NCI-H1092 (cell line): Measurements from ENCODE around the gene PCDH9.

Experiments
- DNase-seq: peaks from one replicate; lab custom pipeline; 2025; lab: John Stamatoyannopoulos, UW

The PCDH9 gene

DNA sequence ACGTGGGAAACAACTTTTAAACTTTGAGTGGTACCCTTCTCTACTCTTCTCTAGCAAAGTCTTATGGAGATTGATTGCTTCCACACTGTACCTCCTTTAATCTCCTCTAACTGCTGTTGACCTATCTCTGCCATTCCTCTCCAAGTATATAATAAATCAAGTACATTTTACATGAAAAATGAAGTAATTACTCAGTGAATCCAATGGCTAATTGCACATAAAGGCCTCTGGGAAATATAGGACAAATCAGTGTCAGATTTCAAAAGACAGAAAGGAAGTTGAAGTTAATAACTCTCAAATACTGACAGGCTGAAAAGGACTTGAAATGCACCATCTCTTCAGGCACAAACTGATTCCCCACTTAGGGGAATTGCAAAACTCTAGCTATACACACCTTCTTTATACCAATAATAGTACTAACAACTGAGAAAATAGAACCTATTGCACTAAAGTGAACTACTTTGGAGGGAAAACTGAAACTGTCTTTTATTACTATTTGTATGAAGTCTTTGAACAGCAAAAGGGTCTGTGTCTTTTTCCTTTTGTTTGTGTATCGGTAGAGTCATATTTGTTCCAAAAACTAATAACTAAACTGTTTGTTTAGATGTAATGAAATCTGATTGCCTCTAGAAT, 701.1 kb downstream of the PCDH9 start:
- no peak for DNase-seq

DNA sequence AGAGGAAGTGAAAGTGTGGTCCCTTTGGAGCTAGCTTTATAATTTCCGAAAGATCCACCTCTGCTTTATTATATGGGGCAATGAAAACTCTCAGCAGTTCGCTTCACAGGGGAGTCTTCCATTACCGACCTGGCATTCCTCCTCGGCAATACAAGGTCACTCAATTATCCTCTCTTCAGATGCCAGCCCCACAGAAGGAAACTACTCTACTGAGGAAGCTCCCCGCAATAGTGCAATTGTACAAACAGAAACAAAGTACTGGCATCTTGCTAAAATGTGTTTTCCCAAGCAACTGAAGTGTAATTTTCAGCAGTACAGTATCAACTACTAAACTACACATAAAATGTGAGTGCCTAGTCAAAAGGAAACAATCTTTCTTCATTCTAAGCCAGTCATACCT, 702.0 kb downstream of the PCDH9 start:
- no peak for DNase-seq

DNA sequence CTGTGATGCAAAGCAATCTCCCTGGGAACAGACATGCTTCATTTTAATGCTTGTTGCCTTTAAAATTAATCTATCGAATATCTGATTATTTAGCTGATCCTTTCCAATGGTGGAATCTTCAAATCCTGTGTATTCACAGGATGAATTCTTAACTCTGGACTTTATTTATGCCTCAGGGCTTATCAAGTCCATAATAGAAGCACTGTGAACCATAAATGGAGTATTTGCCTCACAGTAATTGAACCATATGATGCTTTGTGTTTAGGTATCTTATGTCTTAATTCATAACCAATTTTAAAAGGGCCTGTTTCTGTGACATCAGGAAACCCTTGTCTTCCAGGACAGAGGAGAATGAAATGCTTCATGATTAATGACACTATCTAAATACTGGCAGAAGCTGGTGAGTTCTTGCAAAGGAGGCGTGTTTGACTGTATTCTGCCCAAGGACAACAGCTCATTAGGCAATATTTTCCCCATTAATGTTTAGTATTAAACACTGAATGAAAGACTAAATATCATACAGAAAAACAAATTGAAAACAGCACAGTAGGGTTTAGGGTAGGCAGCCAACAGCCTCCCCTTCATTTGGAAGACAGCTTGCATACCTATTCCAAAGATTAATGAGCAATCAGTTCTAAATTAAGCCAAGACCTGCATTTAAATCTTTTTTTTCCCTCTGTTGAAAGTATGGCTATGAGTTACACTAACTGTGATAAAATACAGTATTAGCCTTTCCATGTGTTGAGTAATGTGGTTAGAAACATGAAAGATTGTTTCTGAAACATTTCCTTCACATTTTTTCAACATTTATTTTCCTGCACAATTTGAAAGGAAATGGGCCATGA, 709.4 kb downstream of the PCDH9 start:
- DNase-seq = no peak

DNA sequence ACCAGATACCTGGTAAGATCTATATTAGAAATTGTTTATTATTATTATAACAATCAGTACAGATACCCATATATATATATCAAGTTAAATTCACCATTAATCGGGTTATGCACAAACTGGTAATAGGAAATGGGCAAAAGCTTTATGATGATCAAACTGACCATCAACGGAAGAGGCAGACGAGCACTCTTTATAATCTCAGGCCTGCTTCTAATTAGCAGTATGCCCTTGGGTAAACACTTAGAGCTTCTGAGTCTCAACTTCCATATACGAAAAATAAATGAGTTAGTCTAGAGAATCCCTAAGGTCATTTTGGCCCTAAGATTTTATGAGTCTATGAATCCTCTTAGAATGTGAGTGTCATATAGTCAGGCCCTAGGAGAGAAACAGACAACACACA, 710.9 kb downstream of the PCDH9 start:
- DNase-seq = no peak

- DNase-seq = no peak
Measured at GRCh38 chr13:66518068-66518467, 712.1 kb downstream of the PCDH9 start.

GRCh38 chr13:66513728-66514127, 716.4 kb downstream of the PCDH9 start:
- no peak for DNase-seq

- DNase-seq = no peak
Measured at GRCh38 chr13:66509175-66509574, 721.0 kb downstream of the PCDH9 start.

GRCh38 chr13:66508153-66508909, 721.8 kb downstream of the PCDH9 start:
- no peak for DNase-seq

DNA sequence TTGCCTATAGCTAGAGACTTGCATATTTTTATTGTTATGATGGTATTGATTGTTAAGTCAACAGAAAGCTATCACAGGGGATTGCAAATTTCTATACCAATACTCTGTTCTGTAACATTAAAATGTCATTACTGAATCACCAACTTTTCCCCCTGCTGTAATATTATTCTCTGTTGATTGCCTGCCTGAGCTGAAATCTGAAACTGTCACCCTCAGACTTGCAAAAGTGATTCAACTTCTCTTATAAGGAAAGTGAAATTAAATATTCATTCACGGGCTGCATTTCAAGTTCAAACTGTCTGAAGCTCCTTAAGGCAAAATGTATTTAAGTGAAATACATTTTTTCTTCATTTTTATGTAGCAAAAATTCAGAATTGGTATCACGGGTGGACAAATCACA, 723.2 kb downstream of the PCDH9 start:
- no peak for DNase-seq

DNA sequence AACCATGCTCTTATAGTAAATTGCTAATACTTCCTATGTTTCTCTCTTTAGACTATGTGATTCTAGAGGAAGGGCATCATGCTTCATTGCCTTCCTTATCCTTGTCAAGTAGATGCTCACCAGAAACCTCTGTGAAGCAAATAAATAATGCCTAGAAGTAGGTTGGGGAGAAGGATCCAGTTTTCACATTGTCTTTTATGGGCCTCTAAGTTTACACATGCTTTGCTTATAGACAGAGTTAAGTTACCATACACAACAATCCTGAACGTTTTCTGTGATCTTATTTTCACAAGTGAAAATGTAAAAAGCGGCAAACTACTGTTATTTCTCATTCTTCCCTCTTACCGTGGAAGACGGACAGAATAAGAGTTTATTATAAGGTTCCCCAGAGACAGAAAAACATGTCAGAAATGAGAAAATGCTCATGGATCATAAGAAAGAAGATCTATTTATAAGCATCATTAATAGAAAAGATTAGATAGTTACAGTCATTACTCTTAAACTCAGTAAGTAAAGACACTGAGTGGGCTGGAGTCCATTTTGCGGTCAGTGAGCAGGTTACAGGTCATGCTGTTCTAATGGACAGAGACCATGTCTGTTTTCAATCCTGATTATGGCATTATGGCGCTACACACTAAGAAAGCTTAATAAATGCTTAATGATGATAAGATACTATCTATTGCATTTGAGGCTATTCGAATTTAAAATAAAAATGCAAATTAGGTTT, 723.9 kb downstream of the PCDH9 start:
- DNase-seq = no peak

DNA sequence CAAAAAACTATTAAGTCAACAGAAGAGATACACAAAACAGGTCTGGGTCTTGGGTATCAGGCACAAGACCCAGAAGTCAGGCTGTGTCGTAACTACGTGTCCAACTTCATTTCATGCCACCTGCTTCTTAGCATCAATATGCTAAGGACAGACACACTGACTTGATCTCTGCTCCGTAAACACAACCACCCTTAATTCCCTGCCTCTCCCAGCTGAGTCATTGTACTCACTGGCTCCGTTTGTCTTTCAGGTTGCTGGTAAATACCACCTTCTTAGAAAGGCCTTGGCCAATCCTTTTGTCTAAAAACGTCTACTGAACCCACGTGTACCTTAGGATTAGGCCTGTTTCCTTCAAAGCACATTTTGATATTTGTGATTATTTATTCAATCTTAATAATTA, 726.2 kb downstream of the PCDH9 start:
- no peak for DNase-seq

DNA sequence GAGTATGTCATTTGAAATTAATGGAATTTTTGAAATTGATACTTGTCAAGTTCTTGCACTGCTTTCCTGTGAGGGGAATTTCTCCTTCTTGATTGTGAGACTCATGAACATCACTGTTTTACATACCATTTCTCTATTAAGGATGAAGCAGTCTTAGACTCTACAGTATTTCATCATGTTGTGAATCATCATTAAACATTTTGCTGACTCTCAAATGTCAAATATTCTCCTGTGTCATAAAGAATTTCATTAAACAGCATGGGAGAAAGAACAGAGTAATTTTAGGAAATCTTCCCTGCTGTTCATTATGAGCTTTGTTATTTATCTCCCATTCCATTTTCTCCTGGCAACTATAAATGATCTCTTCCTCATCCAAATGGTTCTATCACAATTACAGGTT, 729.0 kb downstream of the PCDH9 start:
- DNase-seq = no peak

- no peak for DNase-seq
Measured at GRCh38 chr13:66492479-66492878, 737.7 kb downstream of the PCDH9 start.

DNA sequence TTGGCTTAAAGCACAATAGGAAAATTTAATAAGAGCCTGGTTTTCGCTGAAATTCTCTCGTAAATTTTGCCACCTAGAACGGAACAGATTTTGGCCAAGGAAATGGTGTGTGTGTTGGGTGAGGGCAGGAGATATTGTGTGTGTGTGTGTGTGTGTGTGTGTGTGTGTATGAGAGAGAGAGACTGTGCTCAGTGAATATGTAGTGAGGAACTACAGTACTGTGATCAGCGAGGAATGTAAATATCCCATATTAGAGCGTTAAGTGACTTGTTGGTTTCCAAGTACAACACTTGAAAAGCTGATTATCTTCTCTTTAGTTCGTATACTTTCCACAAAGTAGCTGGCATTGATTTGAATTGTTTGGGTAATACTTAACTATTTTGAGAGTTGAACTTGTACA, 738.9 kb downstream of the PCDH9 start:
- DNase-seq = no peak

DNA sequence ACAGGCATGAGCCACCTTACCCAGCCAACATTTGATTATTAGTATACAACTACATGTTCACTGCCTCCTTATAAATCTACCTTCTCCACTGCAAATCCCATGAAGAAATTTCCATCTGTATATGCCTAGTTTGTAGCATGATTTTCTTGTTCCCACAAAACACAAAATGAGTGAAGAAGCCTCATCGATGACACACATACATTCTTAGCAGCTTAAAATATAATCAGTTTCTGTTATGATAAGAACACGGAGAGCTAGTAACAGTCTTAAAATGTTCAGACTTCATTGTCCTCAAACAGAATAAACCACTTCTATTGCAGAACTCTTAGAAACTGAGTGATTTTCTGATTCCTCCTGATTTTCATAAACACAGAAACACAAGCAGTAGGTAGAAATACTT, 740.5 kb downstream of the PCDH9 start:
- no peak for DNase-seq

DNA sequence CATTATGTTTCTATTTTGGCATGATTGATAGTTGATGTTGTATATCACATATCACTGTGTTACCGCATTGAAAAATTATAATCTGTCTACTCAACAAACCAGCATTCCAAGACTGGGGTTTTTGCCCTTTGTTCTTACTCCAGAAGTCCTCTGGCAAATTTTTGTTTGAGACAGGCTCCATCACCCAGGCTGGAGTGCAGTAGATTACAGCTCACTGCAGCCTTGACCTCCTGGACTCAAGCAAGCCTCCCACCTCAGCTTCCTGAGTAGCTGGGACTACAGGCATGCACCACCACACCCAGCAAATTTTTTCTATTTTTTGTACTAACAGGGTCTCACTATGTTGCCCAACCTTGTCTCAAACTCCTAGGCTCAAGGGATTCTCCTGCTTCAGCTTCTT, 741.0 kb downstream of the PCDH9 start:
- DNase-seq = no peak

- DNase-seq = no peak
Measured at GRCh38 chr13:66483712-66484111, 746.4 kb downstream of the PCDH9 start.

DNA sequence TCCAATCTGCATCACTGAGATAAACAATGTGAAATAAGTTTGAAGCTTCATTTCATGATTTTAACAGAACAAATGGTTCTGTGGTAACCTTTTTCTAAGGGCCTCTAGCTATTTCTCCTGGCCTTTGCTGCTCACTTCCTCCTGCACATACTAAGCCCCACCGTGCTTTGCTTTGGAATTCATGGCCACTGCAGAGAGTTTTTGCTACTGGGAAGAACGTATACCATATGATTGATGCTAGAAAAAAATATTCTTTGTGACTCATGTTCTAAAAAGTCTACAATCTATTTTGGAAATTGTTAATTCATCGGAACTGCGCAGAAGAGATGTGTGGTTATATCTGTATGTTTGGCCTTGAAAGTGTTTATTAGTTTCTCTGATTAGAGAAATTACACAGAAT, 747.3 kb downstream of the PCDH9 start:
- DNase-seq = no peak

- DNase-seq = no peak
Measured at GRCh38 chr13:66477816-66478215, 752.3 kb downstream of the PCDH9 start.

- DNase-seq = no peak
Measured at GRCh38 chr13:66475061-66475460, 755.1 kb downstream of the PCDH9 start.

- DNase-seq = no peak
Measured at GRCh38 chr13:66469745-66470144, 760.4 kb downstream of the PCDH9 start.

DNA sequence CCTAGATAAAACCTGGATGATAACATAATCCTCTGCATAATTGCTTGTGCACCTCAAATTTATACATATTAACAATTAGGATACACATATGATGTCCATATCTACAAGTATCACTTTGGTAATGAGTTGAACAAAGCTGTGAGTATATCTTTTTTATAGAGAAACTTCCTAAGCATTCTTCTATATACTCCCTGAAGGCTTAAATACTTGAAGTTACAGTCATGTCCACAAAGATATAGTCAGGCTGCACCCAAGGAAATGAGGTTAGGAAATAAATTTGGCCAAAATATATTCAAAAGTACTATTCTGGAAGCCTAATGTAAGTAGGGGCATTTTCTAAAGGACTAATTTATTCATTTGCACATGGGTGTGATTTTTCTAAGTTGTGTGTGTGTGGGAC, 761.5 kb downstream of the PCDH9 start:
- DNase-seq = no peak
